ENCODE data around the gene HSD3B1.

- TF ChIP-seq POLR2A (IDR thresholded peaks at IDR 0.05; ENCODE audit: low read depth, low read length) = no peak
- no peak for TF ChIP-seq POLR2AphosphoS5 (IDR thresholded peaks at IDR 0.05; ENCODE audit: low read depth, low read length)
- no peak for TF ChIP-seq TAF1 (IDR thresholded peaks at IDR 0.05; ENCODE audit: low read depth, low read length)
- TF ChIP-seq POU2F2 (IDR thresholded peaks at IDR 0.05; ENCODE audit: low read depth, low read length) = no peak
- no peak for TF ChIP-seq SPI1 (IDR thresholded peaks at IDR 0.05; ENCODE audit: low read depth, low read length)
Observed at GRCh38 chr1:119470958-119471357, 36.1 kb upstream of the HSD3B1 start.
